A549 treated with AZD2906 at 1 μM for 4 hours (cell line): ENCODE data around the gene FHL1. TPM values are rescaled to one million over a fixed set of nuclear protein-coding genes. Genes with fewer than 3 reads are reported as not detected.

Experiments used
- total RNA-seq: library from RNA; stranded (reverse); fragments of 200-300 nt; extraction: Qiagen RNA extraction; gene quantifications from 5 replicates; pipeline ENCODE4 v1.2.3, GENCODE V29; 2022

The FHL1 gene
- 22.3 to 29.3 TPM (median 26.3 TPM) in 5 replicates for total RNA-seq

DNA sequence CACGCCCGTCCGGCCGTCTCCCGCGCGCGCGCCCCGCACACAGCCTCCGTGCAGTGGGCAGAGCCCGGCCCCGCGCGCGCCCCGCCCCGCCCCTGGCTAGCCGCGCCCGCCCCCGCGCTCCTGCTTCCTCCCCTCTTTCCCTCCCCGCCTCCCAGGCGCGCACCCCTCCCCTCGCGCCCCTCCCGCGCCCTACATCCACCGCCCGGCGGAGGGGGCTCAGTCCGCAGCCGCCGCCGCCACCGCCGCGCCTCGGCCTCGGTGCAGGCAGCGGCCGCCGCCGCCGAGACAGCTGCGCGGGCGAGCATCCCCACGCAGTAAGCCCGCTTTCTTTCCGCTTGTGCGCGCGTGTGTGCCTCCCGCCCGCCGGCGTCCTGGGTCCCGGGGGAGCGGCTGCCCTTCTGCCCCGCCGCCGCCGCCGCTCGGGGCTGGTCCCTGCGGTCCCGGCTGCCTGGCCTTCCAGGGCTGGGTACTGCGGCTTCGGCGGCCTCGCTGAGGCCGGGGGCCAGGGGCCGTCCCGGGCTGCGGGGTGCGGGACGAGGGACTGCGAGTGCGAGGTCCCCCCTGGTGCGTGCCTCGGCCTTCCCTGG, at the start of gene FHL1:
Gene FHL1, plus strand, starts transcription at position 219 of the 587 bp plus-strand sequence.

DNA sequence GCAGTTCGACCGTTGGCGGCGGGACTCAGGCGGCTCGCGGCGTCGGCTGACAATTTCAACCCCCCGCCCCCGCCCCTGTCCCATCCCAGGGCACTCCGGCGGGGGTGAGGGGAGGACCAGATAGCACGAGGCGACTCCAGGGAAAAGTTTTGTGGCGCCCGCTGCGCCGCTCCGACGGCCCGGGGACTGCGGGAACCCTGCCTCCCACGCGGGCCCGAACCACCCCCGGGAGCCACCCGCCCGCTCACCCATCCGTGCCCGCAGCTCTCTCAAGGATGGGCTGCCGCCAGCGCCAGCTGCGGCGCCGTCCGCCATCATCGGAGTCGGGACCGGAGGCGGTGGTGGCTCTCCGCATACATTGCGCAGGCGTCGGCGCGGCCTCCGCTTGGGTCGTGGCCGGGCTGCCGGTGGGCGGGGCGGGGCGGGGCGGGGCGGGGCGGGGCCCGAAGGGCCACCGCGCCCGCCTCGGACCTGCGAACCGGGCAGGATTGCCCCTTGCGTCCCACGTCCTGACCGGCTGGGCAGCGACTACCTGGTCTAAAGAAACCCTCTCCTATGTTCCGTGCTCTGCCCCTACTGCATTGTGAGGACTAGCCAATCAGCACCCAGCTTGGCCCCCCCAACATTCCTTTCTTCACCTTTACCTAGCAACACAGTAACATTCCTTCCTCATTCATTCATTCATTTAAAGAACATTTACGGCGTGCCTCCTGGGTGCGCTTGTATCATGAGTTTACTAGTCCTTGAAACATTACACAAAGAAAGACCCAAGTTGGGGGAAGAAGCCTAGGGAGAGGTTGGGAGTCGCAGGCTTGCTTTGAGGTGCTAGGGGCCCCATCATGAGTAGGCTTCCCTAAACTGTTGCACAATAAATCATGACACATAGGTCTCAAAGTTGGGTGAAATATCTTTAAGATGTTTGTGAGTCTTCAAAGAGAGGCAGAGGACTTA, 104.0 kb downstream of the FHL1 start, which contains the start of gene MAP7D3:
Gene MAP7D3, minus strand, starts transcription at position 360 of the 951 bp plus-strand sequence. Its CDS starts 42 bp downstream, at position 318.

Other genes with a start within 250 kb of the FHL1 start
- gene MMGT1, start 173.5 kb upstream of the FHL1 start, total RNA-seq, result 15.8 to 18.3 TPM (median 17.7 TPM) in 5 replicates
- 7.3 to 9.7 TPM (median 8.5 TPM) in 5 replicates for gene SLC9A6, start 162.1 kb upstream of the FHL1 start, total RNA-seq
- gene MAP7D3, start 103.9 kb downstream of the FHL1 start, total RNA-seq, result 10.9 to 14.3 TPM (median 12.4 TPM) in 5 replicates
- not detected in 5 replicates for gene ADGRG4, start 153.4 kb downstream of the FHL1 start, total RNA-seq